ENCODE measurements around the gene FKBP15.
"Not testable (repeated sequence)": the region's sequence is repeated elsewhere in the genome, so short reads cannot be mapped to it uniquely, and the experiment has no call there.

Gene FKBP15, protein sequence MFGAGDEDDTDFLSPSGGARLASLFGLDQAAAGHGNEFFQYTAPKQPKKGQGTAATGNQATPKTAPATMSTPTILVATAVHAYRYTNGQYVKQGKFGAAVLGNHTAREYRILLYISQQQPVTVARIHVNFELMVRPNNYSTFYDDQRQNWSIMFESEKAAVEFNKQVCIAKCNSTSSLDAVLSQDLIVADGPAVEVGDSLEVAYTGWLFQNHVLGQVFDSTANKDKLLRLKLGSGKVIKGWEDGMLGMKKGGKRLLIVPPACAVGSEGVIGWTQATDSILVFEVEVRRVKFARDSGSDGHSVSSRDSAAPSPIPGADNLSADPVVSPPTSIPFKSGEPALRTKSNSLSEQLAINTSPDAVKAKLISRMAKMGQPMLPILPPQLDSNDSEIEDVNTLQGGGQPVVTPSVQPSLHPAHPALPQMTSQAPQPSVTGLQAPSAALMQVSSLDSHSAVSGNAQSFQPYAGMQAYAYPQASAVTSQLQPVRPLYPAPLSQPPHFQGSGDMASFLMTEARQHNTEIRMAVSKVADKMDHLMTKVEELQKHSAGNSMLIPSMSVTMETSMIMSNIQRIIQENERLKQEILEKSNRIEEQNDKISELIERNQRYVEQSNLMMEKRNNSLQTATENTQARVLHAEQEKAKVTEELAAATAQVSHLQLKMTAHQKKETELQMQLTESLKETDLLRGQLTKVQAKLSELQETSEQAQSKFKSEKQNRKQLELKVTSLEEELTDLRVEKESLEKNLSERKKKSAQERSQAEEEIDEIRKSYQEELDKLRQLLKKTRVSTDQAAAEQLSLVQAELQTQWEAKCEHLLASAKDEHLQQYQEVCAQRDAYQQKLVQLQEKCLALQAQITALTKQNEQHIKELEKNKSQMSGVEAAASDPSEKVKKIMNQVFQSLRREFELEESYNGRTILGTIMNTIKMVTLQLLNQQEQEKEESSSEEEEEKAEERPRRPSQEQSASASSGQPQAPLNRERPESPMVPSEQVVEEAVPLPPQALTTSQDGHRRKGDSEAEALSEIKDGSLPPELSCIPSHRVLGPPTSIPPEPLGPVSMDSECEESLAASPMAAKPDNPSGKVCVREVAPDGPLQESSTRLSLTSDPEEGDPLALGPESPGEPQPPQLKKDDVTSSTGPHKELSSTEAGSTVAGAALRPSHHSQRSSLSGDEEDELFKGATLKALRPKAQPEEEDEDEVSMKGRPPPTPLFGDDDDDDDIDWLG

DNA sequence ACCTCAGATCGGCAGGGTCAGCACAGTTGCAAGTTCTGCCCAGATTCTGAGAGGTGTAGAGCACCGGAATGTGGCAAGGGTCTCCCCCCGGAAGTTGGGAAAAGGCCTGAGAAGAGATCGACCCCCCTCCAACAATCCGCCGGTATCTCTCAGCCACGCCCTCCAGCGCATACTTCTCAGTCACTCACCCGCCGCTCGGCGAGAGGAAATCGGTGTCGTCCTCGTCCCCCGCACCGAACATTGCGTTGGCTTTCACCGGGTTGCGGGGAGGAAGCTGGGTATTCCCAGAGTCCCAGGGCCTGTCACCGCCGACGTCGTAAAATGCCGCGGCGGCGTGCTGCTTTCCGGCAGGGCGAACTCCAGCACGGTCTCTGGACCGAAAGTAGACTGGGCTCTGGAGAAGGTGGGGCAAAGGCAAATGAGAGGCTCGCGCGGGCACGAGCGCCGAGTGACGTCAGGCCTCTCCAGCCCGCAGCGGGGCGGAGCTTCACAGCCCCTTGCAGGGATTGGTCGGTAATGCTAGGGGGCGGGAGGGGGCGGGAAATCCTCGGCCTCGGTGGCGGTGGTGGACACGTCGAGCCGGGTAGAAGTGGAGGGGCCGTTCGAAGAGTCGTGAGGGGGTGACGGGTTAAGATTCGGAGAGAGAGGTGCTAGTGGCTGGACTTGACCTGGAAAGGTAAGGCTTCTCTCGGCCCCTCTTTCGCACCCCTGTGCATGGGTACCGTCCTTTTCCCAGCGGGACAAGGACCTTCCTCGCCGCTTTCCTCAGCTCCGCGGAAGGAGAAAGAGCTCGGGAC lies at the start of gene FKBP15, which contains the start of gene SLC31A1:
TSS of gene FKBP15 (minus strand) at position 275 of the 797 bp plus-strand sequence. CDS start at position 241, 34 bp downstream.
TSS of gene SLC31A1 (plus strand) at position 542 of the 797 bp plus-strand sequence. CDS start 34,605 bp downstream, outside the sequence.
- peak within 1 kb of the TSS; percentile 68 for H3K4me3 ChIP-seq (ENCODE audit: low read depth, low read length)
- DNase-seq (ENCODE audit: low read depth) = peak; percentile 96

DNA sequence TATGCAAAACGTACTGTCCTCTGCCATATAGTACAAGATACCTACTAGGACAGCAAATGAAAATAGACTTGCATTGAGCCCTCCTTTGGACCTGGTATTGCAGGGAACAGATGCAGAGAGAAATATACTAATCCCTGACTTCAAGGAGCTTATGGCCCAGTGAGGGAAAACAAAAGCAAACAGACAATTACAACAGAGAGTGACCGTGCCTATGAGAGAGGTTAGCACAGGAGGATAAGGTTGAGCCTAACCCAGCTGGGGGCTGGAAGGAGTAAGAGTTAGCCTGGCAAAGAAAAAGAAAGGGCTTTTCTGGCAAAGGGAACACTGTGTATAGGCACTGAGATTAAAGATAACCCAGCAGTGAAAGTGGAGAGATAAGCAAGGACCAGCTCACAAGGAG lies 48.8 kb upstream of the FKBP15 start:
- DNase-seq (ENCODE audit: low read depth) = no peak
- H3K4me3 ChIP-seq (ENCODE audit: low read depth, low read length) = no peak overlapping the region

DNA sequence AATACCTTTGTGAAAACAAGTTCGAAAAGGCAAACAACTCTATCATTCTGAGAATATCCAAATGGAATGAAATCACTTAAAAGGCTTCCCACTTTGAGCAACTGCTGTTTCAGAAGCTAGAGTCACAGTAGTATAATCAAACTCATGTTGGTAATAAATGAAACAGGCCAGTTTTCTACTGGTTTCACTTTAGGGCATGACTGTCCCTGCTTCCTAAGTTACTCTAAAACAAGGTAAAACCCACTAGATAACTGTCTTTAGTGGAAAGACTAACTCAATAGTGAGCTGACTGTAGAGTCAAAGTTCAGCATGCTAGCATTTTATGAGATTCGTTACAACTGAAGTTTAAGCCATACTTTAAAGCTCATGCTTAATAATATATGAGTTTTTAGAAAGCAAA lies 48.3 kb upstream of the FKBP15 start:
- no peak overlapping the region for H3K4me3 ChIP-seq (ENCODE audit: low read depth, low read length)
- no peak for DNase-seq (ENCODE audit: low read depth)

DNA sequence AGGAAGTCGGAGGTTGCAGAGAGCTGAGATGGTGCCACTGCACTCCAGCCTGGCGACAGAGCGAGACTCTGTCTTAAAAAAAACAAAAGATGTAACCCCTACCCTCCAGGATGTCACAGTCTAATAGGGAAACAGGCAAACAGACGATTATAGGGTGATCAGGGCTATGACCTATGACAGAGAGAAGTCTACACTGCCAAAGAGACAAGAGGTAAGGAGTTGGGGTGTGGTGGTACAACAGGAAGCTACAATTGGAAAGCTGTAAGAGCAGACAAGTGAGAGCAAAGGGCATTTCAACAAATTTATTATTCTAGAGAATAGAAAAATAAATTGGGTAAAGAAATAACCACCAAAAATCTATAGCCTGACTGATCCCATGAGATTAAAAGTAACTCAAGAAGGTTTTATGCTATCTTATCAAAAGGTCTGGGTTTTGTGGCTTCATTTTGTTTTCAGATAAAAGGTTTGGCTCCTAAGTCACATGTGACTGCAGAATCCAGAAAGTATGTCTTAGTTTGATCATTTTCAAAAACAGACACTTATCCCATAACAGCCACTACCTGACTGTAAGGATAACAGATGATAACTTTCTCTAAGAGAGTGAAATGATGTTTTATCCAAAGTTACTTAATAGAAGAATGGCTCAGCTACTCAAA lies 47.0 kb upstream of the FKBP15 start:
- no peak overlapping the region for H3K4me3 ChIP-seq (ENCODE audit: low read depth, low read length)
- no peak for DNase-seq (ENCODE audit: low read depth)

DNA sequence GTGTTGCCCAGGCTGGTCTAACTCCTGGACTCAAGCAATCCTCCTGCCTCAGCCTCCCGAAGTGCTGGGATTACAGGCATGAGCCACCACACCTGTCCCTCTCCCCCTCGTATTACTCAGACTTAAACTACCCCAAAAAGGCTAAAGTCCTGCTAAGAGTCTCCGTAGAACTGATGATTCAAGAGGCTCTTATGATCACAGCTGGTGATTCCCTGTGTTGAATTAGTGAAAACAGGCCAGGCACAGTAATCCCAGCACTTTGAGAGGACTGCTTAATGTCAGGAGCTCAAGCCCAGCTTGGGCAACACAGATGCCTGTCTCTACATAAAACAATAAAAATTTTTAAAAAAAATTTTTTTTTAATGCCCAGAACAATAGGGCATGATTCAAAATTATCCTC lies 45.1 kb upstream of the FKBP15 start:
- no peak for DNase-seq (ENCODE audit: low read depth)

DNA sequence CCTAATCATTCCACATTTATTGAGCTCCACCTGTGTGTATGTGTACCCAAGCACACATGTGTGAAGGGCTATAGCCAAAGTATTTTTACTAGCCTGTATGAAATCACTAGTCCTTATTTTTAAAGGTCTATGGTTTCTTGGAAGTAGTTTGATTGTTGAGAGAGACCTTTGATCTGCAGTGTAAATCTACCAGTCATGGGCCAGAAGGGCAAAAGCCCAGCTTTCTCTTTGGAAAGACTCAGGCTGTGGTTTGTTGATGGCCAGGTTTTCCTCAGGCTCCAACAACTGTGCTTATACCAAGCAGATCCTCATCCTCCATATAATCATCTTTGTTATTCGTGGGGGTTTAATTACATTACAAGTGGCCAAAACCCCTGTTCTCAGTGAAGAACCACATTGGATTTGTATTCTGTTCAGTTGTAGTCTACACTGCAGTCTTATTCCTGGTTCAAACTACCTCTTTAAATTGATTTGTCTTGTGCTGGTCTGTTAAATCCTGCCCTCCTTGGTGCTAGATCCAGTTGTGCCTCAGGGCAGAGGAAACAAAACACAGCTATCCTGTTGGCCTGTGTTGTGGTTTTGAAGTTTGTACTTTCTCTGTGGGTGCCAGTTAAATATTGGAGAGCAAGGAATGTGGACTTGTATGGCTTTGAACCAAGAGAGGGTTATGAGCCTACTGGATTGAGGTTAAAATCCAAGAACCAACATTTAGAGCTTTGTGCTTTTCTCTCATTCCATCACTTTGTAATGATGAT lies 41.0 kb upstream of the FKBP15 start:
- H3K4me3 ChIP-seq (ENCODE audit: low read depth, low read length) = no peak overlapping the region
- no peak for DNase-seq (ENCODE audit: low read depth)

More for the DNA sequence above, 45.1 kb upstream of the FKBP15 start:
- H3K4me3 ChIP-seq (ENCODE audit: low read depth, low read length) = no peak overlapping the region

DNA sequence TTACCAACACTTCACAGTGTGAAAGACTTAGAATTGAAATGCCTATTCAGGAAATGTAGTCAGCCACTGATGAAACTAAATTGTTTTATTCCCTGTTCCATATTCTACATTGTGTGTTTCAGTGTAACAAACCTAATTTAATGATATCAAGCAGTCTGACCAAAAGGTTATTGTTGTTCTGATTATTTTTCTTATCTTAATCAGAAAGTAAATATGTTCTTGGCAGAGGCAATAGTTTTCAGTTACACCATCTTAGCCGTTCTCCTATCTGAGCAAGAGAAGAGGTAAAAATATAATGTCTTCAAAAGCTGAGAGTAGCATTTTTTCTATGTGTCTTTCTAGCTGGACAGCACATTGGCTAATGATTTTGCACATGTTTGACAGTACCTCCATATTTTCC lies 37.2 kb upstream of the FKBP15 start:
- no peak for DNase-seq (ENCODE audit: low read depth)
- no peak overlapping the region for H3K4me3 ChIP-seq (ENCODE audit: low read depth, low read length)

DNA sequence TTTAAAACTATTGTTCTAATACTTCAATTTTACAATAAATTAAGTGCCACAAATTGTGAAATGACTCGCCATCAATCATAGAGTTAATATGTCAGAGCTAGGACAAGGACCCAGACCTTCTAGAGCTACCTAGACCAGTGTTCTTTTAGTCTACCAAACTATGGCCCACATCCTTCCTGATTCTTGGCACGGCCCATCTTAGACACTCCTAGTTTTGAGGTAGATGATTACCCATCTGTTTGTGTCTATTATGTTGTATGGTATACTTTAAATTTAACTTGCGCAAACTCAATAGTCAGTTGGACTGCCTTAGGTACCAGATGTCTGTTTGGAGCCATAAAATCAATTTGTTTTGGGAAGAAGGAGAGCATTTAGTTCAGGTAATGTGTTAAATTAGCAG lies 36.8 kb upstream of the FKBP15 start:
- H3K4me3 ChIP-seq (ENCODE audit: low read depth, low read length) = no peak overlapping the region
- DNase-seq (ENCODE audit: low read depth) = no peak

DNA sequence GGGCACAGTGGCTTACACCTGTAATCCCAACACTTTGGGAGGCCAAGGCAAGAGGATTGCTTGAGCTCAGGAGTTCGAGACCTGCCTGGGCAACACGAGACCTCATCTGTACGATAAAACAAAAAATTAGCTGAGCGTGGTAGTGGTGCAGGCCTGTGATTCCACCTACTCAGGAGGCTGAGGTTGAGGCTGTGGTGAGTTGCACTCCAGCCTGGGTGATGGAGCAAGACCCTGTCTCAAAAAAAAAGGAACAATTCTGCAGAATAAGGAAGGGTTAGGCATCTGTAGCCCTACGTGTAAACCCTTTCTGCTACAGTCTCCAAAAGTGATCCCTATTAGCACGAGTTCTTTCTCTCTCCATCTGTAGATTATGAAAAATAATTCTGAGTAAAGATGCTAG lies 34.4 kb upstream of the FKBP15 start:
- H3K4me3 ChIP-seq (ENCODE audit: low read depth, low read length) = no peak overlapping the region
- no peak for DNase-seq (ENCODE audit: low read depth)

DNA sequence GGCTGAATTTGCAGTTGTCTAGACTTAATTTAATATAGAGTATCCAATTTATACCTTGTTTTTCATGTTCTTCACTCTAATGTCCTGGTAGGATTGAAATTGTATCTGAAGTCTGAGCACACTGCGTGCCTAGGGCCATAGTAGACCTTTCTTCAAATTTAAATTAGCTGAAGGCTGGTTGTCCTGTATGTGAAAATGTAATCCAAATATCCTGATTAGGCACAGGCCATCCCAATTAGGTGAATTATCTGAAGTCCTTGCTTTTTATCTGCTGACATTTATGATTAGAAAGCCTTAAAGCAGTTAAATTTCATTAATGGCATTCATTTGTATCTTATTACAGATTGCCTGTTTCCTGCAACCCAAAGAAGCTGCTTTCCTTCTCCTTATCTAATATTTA lies 33.9 kb upstream of the FKBP15 start:
- DNase-seq (ENCODE audit: low read depth) = no peak

DNA sequence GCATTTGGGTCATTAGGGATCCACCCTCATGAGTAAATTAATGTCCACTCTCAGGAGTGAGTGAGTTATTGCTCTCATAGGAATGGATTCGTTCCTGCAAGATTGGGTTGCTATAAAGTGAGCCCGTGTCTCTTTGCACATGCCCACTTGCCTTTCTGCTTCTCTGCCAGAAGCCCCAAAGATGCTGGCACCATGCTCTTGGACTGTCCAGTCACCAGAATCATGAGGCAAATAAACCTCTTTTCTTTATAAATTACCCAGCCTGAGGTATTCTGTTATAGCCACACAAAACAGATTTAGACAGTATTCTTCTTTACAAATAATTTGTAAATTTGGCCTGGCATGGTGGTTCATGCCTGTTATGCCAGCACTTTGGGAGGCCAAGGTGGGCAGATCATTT lies 29.7 kb upstream of the FKBP15 start:
- no peak overlapping the region for H3K4me3 ChIP-seq (ENCODE audit: low read depth, low read length)
- DNase-seq (ENCODE audit: low read depth) = no peak

More for the DNA sequence above, 33.9 kb upstream of the FKBP15 start:
- H3K4me3 ChIP-seq (ENCODE audit: low read depth, low read length) = no peak overlapping the region

DNA sequence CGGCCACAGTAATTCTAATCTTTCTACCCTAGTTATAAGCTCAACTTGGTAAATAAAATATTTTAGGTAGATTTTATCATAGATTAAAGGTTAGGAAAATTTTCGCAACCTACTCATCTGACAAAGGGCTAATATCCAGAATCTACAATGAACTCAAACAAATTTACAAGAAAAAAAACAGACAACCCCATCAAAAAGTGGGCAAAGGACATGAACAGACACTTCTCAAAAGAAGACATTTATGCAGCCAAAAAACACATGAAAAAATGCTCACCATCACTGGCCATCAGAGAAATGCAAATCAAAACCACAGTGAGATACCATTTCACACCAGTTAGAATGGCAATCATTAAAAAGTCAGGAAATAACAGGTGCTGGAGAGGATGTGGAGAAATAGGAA lies 28.6 kb upstream of the FKBP15 start:
- DNase-seq (ENCODE audit: low read depth); H3K4me3 ChIP-seq (ENCODE audit: low read depth, low read length): not testable (repeated sequence)

DNA sequence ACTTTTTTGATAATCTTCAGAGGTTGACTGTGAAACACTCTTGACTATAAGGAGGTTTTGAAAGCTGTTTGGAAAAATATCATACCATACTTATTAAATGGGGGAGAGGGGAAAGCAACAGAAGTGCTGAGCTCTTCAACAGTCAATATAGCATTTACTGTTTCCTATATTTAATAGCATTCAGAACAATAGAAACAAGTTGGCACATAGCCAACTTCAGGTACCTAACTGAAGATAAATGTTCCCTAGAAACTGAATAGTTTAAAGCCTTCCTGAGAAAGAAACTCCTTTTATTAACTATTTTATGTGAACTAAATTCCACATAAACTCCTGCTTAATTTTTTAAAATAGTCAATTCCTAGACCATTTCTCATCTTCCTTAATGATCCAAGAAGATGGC lies 26.6 kb upstream of the FKBP15 start:
- H3K4me3 ChIP-seq (ENCODE audit: low read depth, low read length) = no peak overlapping the region
- DNase-seq (ENCODE audit: low read depth) = no peak

DNA sequence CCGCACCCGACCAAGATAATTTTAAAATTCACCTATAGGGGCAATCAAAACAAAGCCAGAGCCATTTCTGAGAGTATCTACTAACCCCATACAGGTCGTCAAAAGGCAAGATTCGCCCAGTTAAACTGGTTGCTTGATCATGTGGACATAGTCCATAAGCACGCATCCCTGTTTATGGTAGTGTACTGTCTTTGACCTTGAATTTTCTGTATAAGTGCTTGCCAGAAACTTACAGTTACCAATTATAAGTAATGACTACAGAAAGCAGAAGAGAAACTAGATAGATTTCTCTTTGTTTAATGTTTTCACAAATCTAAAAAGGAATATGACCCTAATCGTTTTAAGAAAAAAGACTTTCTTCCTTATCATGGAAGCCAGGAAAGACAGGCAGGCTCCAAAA lies 25.9 kb upstream of the FKBP15 start:
- no peak for DNase-seq (ENCODE audit: low read depth)
- H3K4me3 ChIP-seq (ENCODE audit: low read depth, low read length) = no peak overlapping the region

DNA sequence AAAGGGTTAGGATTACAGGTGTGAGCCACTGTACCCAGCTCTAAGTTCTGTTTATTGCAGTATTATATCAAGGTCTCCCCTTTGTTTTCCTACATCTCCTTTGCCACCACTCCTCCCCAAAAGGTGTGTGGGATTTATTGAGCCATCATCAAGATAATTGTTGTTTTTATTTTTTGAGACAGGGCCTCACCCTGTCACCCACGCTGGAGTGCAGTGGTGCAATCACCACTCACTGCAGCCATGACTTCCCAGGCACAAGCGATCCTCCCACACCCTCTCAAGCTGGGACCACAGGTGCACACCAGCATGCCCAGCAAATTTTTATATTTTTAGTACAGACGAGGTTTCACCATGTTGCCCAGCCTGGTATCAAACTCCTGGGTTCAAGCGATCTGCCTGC lies 24.8 kb upstream of the FKBP15 start:
- DNase-seq (ENCODE audit: low read depth) = no peak
- no peak overlapping the region for H3K4me3 ChIP-seq (ENCODE audit: low read depth, low read length)

DNA sequence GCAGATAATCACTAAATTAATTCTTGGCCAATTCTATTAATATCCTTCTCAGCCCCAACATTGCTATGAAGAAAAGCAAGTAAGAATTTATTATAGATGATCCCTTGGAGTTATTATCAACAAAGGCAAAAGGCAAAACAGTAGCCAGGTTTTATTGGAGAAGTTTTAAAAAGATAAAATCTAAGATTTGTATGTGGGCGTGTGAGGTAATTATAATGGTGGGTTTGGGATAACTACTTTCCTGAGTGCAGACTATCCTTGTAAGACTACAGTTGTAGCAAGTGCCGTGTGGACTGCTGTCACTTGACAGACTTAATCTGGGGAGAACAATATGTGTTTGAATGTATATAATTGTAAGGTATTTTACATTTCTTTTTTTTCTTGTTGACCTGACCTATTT lies 23.5 kb upstream of the FKBP15 start:
- no peak for DNase-seq (ENCODE audit: low read depth)
- no peak overlapping the region for H3K4me3 ChIP-seq (ENCODE audit: low read depth, low read length)

DNA sequence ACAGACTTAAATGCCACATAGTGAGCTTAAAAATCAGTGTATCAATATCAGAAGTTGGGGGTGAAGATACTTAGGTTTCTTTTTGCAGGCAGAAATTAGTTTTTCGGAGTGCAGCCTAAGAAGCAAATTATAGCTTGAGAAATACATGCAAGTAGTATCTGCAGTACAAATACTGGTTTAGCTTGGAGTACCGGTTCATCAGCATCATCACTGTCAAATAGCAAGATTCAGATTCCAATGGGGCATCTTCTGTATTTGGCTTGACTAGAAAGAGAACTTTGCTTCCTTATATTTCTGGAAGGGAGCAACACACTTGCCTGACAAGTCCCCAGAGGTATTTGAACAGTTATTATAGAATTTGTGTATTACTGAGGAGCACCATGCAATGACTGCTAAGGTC lies 20.1 kb upstream of the FKBP15 start:
- no peak overlapping the region for H3K4me3 ChIP-seq (ENCODE audit: low read depth, low read length)
- DNase-seq (ENCODE audit: low read depth) = no peak

DNA sequence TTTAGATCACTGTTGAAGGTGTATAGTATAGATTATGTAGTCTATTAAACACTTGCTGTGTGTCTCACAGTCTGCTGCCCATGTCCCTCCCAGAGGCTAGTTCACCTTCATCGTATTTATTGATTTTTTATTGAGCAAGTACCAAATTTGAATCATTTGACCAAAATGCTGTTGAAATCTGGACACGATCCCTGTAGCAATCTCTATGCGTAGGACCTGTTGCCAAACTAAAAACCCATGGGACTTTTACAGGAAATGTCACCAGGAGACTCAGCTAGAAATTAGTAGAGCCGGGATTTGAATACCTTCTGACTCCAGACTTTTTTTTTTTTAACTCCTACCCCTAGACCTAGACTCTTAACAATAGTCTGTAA lies 17.8 kb upstream of the FKBP15 start:
- no peak overlapping the region for H3K4me3 ChIP-seq (ENCODE audit: low read depth, low read length)
- DNase-seq (ENCODE audit: low read depth) = no peak

Data from skeletal muscle cell (primary cell).